ENCODE results near the gene SUCLG2.
"Not testable (repeated sequence)": the region's sequence is repeated elsewhere in the genome, so short reads cannot be mapped to it uniquely, and the experiment has no call there.

SUCLG2 gene

DNA sequence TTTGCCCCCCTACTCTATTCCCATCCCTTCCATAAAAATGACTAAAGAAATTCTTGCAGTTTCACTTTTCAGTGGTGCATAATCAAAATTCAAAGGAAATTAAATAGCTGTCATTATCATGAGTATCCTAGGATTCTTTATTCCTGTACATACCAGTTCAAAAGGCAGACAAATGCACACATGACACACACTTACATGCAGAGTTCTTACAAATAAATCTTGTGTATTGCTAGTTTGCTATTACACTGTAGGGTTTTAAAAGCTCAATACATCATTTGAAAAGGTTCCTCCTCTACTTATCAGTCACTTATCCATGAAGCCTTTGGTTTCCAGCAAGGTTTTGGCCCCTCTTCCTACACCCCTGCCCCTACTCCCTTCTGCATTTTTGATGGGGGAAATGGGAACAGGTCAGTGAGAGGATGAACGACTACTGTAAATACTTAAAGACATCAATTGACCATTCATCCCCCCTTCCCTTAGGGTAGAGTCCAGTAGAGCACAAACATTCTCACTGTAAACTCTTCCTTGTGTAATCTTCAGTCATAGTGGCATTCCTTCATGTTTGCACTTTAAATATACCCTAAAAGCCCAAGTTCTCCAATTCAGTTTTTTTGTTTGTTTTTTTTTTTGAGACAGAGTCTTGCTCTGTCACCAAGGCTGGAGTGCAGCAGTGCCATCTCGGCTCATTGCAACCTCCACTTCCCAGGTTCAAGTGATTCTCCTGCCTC lies 92.6 kb downstream of the SUCLG2 start:
- in situ Hi-C loops (cut with MboI; ENCODE audit: low sequenced_read_pairs): no loop called here

DNA sequence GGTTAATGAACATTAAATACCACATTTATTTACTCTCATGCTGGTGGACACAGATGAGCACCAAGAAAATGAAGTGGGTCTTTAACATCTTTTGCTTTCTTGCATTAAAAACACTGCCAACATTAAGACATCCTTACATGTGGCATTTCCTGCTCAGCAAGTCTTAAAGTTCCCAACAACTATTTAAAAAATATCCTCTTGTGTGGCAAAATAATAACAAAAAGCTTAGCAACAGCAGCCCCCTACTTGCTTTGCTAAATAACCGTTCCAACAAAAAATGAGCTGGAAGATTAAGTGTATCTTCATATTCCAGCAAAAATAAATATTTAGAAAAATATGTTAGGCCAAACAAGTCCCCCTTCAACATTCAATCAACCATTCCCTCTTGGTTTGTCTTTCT lies 93.1 kb downstream of the SUCLG2 start:
- in situ Hi-C loops (cut with MboI; ENCODE audit: low sequenced_read_pairs): no loop called here

DNA sequence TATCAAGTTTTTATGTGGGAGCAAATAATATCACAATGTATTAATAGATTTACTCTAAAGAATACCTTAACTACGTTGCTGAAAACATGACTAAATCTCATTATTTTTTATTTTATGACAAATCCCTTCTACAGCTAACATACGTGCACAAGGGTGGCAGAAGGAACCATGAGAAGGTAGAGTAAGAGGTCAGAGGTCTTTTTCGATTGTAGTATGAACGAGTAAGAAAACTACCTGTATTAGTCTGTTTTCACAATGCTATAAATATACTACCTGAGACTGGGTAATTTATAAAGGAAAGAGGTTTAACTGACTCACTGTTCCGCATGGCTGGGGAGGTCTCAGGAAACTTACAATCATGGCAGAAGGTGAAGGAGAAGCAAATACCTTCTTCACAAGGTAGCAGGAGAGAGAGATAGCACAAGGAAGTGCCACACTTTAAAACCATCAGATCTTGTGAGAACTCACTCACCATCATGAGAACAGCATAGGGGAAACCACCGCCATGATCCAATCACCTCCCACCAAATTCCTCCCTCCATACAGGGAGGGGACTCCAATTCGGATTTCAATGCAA lies 95.3 kb downstream of the SUCLG2 start:
- in situ Hi-C loops (cut with MboI; ENCODE audit: low sequenced_read_pairs): no loop called here

DNA sequence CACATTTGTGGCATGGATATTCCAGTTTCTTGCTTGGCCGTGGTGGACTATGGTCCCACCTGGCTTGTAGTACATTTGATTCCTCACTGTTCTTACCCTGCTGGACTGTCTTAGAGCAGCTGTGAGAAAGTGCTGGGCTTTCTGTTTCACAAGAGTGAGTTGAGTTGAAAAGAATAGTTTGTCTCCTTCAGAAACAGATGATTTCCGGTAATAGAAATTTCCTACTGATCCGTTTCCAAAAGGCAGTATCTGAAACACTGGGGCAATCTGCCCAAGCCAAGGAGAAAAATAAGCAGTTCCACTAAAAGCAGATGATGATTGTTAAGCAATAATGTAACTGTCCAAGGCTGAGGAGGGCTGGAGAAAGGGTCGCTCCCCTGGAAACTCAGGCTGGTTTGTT lies 96.0 kb downstream of the SUCLG2 start:
- in situ Hi-C loops (cut with MboI; ENCODE audit: low sequenced_read_pairs): no loop called here

DNA sequence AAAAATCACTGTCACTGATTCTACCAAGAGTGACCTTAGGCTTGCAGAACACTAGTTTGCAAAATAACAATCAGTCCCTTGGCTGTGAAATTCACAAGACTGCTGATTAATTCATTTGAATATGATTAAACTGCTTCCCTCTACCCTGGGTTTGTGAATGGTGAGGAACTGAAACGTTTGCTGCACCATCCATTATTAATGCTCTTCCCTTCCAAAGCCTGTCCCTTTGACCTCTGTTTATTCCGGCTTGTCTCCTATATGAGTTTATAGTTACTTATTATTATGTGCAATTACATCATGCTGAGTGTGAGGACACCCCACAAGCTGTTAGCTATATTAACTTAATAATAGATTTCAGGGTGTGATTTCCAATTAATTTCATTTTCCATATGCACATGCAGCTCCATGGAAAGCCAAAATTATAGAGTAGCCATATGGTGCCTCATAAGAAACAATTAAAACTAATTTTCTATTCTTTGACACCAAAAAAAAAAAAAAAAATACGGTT lies 96.5 kb downstream of the SUCLG2 start:
- in situ Hi-C loops (cut with MboI; ENCODE audit: low sequenced_read_pairs): no loop called here

DNA sequence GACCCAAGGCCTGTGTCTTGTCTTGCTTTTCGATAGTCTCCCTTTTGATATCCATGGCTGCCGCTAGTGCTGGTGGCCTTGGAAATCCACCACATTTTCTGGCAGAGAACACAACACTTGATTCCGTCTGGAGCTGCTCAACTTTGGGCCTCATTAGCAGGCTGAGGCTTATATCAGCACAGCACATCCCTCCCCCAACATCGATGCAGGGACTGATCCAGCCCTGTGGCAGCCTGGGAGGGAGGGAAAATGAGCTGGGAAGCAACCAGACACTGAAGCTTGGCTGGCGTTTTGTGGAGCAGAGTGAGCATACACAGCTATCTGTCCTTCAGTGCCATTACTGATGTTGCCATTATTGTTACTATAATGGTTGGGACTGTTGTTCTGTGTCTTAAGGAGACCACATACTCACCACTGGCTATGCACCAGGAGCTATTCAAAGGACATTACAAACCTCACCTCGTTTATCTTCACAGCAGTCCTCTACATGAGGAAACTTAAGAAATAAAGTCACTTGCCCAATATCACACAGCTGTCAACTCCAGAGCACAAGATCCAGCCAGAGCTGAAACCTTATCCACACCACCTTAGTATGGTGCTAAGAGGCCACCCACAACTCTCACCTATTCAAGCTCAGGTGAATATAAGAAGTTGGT lies 102.9 kb downstream of the SUCLG2 start:
- in situ Hi-C loops (cut with MboI; ENCODE audit: low sequenced_read_pairs): no loop called here

DNA sequence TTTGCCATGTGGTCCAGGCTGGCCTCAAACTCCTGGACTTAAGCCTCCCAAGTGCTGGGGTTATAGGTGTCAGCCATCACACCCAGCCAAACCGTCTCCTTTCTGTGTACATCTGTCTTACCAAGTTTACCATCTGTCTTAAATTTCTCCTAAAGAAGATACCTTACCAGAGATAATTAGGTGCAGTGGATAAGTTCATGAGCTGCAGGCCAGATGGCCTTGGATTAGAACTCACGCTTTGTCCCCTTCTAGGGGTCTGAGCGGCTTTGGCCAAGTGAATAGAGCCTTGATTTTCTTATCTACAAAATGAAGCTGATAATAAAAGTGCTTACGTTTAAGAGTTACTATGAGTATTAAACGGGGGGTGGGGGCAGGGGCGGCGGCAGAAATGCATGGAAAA lies 103.9 kb downstream of the SUCLG2 start:
- in situ Hi-C loops (cut with MboI; ENCODE audit: low sequenced_read_pairs): no loop called here

DNA sequence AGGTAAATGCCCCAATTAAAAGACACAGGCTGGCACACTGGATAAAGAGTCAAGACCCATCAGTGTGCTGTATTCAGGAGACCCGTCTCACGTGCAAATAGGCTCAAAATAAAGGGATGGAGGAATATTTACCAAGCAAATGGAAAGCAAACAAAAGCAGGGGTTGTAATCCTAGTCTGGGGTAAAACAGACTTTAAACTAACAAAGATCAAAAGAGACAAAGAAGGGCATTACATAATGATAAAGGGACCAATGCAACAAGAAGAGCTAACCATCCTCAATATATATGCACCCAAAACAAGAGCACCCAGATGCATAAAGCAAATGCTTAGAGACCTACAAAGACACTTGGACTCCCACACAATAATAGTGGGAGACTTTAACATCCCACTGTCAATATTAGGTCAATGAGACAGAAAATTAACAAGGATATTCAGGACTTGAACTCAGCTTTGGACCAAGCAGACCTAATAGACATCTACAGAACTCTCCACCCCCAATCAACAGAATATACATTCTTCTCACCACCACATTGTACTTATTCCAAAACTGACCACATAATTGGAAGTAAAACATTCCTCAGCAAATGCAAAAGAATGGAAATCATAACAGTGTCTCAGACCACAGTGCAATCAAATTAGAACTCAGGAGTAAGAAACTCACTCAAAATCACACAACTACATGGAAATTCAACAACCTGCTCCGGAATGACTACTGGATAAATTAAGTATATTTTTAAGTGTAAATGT lies 111.7 kb downstream of the SUCLG2 start:
- in situ Hi-C loops (cut with MboI; ENCODE audit: low sequenced_read_pairs): not testable (repeated sequence)

DNA sequence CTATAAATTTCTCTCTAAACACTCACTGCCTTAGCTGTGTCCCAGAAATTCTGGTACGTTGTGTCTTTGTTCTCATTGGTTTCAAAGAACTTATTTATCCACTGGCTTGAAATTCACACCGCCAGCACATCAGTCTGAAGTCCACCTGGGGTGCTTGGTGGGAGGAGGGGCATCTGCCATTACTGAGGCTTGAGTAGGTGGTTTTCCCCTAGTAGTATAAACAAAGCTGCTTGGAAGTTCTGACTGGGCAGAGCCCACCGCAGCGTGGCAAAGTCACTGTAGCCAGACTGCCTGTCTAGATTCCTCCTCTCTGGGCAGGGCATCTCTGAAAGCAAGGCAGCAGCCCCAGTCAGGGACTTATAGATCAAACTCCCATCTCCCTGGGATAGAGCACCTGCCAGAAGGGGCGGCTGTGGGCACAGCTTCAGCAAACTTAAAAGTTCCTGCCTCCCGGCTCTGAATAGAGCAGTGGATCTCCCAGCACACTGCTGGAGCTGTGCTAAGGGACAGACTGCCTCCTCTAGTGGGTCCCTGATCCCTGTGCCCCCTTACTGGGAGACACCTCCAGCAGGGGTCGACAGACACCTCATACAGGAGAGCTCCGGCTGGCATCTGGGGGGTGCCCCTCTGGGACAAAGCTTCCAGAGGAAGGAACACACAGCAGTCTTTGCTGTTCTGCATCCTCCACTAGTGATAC lies 114.1 kb downstream of the SUCLG2 start:
- in situ Hi-C loops (cut with MboI; ENCODE audit: low sequenced_read_pairs): no loop called here

DNA sequence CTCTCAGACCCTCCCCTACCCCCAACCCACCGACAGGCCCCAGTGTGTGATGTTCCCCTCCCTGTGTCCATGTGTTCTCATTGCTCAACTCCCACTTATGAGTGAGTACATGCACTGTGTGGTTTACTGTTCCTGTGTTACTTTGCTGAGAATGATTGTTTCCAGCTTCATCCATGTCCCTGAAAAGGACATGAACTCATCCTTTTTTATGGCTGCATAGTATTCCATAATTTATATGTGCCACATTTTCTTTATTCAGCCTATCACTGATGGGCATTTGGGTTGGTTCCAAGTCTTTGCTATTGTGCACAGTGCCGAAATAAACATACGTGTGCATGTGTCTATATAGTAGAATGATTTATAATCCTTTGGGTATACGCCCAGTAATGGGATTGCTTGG lies 117.2 kb downstream of the SUCLG2 start:
- in situ Hi-C loops (cut with MboI; ENCODE audit: low sequenced_read_pairs): not testable (repeated sequence)

DNA sequence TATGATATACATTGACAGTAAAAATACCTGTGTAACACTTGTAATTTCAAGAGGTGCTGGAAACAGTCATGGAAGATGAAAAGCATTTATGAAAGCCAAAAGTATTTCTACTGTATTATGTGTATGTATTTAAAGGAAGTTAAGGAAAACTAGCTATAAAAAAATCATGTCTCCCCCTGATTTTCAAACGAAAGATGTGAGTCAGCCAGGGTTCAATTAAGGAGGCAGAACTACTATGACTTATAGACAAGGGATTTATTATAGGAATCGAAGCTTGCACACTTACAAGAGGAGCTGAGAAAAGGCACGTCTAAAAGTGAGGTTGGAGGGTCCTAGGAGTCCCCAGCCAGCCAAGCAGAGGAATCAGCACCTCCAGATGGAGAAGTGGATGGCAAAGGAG lies 119.4 kb downstream of the SUCLG2 start:
- in situ Hi-C loops (cut with MboI; ENCODE audit: low sequenced_read_pairs): no loop called here

DNA sequence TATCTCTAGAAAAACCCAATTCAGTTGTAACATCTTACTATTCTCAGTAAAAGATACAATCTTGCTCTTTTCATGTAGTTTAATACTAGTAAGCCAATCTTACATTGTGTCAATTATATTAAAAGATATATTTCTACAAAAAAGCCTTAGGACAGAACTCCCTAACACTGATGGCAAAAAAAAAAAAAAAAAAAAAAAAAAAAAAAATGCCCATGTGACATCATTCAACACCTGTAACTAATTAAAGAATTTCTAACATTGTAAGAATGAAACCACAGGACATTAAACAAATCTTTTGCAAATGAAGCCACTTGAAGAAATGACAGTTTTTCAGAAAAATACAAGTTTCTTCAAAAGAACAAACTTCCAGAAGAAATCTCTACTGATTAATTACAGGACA lies 119.8 kb downstream of the SUCLG2 start:
- in situ Hi-C loops (cut with MboI; ENCODE audit: low sequenced_read_pairs): no loop called here

DNA sequence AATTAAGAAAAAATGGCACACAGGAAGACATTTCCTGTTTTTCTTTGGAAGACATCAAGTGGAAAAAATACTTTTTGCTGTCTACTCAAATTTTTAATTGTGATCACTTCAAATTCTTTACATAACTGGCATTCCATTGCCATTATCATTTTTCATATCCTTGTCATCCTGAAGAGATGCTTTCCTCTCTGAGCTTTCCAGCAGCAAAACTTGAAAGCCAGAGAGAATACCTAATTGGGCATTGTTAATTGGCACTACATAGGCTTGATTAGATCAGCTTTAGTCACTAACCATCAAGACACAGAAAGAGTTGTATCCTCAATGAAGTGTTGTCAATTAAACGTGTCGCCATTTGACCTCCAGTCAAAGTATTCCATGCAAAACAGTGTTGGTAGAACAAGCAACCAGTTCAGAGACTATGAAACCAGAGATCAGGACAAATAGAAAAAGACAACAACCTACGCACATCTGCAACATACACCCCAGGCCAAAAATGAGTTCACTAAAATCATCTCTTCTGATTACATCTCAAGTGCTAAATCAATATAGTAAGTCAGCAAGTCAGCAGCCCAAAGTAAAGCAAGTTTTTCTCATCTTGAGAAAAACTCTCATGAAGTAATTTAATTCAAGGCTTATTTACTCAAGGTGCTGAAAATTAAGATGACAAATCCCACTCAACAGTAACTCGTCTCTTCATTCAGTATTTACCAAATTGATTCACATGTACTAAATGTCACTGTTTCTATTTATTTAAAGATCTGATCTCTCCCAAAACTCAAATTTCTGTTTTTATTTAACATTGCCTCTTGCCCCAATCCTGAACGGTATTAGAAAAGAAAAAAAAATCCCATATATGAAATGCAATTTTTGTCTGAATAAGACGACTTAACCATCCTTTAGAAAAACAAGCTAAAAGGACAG lies 123.0 kb downstream of the SUCLG2 start:
- in situ Hi-C loops (cut with MboI; ENCODE audit: low sequenced_read_pairs): no loop called here

DNA sequence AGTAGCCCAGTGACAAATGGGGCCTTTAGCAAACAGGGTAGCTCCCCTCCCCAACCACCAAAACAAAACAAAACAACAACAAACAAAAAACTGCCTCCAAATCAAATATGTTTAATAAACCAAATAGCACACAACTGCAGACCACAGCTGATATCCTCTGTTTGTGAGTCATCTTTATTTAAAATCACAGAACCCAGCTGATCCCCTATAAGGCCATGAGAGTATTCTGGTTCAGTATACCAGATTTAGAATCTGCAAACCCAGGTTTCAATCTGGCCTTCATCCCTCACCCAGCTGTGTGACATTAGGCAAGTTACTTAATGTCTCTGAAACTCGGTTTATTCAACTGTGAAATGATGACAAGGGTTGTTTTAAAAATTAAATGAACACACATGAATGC lies 124.5 kb downstream of the SUCLG2 start:
- in situ Hi-C loops (cut with MboI; ENCODE audit: low sequenced_read_pairs): no loop called here

DNA sequence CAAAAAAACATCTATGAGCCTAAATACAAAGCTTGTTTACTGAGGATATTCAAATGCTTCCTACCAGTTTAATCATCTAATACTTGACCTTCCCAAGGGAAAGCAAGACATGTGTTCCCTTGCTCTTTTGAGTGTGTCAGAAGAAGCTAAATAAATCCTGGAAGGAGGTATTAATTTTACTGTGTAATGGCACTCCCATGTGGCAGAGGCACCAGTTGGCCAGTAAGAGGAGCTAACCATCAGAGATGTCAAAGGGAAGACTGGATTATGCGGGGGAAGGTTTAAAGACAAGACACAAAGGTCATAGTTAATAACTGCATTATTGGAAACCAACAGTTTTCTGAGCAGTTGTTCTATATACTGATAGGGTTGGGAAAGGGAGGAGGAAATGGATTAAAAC lies 125.1 kb downstream of the SUCLG2 start:
- in situ Hi-C loops (cut with MboI; ENCODE audit: low sequenced_read_pairs): no loop called here

DNA sequence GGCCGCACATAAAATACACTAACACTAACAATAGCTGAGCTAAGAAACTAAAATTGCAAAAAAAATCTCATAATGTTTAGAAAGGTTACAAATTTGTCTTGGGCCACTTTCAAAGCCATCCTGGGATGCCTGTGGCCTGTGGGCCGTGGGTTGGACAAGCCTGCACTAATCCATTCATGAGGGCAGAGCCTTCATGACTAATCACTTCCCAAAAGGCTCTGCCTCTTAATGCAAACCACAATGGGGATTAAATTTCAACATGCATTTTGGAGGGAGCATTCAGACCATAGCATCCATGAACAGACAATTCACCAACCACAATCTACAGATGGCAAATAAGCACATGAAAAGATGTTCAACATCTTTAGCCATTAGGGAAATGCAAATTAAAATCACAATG lies 128.2 kb downstream of the SUCLG2 start:
- in situ Hi-C loops (cut with MboI; ENCODE audit: low sequenced_read_pairs): no loop called here

DNA sequence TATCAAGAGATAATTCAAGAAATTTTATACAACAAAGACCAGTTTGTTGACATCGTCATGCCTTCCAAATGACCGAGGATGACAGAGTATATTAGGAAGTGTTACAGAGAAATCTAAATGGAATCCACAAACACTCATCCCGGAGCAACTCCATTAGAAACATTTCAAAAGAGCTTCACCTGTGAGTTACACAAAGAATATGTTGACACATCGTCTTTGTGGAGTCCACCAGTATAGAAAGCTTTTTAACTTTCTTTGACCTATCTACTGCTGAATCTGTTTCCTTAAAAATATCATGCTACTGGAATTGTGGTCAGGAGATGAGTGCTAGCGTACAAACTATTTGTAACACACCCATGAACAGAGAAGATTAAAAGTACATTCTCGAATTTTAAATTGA lies 130.4 kb downstream of the SUCLG2 start:
- in situ Hi-C loops (cut with MboI; ENCODE audit: low sequenced_read_pairs): no loop called here

DNA sequence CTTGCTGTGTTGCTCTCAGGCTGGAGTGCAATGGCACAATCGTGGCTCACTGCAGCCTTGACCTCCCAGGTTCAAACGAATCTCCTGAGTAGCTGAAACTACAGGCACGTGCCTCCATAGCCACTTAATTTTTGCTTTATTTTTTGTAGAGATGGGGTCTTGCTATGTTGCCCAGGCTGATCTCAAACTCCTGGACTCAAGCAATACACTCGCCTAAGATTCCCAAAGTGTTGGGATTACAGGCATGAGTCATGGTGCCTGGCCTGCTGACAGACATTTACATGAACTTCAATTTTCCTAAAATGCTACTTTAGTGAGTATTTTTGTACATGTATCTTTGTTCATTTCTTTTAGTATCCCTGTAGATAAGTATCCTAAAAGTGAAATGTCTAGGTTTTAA lies 132.3 kb downstream of the SUCLG2 start:
- in situ Hi-C loops (cut with MboI; ENCODE audit: low sequenced_read_pairs): no loop called here

DNA sequence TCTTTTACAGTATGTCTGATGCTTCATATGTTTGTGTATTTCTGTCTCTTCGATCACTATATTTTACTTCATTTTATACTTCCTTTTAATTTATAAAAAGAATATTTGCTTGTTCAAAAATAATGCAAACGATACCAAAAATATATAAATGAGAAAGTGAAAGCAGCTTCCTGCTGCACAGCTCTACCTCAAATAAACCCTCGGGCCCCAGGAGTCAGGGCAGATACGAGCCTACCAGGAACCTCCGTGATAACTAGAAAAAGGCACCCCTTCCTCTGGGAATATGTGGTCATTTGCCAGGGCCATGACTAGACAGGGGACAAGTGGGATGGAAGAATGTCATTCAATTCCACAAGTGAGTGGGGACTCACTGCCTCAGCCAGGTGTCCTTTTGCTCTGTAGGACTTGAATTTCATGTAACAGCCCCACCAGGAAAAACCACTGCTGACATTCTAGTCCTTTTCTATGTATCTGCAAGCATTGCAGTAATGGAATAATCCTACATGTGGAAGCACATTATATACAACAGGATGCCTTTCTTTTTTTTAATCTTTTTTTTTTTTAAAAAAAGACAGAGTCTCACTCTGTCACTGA lies 133.3 kb downstream of the SUCLG2 start:
- in situ Hi-C loops (cut with MboI; ENCODE audit: low sequenced_read_pairs): no loop called here

DNA sequence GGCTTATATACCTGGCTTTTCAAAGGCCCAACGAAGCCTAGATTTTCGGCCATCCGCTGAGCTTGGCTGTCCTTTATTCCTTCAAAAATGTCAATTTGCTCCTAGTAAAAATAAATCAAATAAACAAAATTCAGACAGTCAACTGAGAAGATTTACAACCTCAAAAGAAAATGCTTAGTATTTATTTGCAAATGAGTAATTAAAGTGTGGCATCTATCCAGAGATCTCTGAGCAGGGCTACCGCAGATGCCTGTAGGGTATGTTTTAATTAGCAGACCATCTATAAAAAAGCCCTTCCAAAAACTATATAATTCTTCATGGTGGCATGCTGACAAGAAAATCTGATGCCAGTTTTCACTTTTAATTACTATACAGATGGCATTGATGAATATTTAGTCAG lies 136.2 kb downstream of the SUCLG2 start:
- in situ Hi-C loops (cut with MboI; ENCODE audit: low sequenced_read_pairs): no loop called here
